EH (cell line): ENCODE data around the gene GNG13.
"Not testable (repeated sequence)": the region's sequence is repeated elsewhere in the genome, so short reads cannot be mapped to it uniquely, and the experiment has no call there.

ENCODE experiments used
- DNase-seq: peaks from one replicate; pipeline ENCODE4 v3.0.0-alpha.2; 2015; ENCODE audit warnings: low read depth

Gene GNG13

GRCh38 chr16:760545-761343, 39.8 kb downstream of the GNG13 start, which contains the start of gene MSLN:
TSS of gene MSLN (plus strand) at chr16:760734. CDS start at chr16:762681, 1,947 bp downstream.
- DNase-seq = peak; percentile 51

- no peak for DNase-seq
These were observed 40.5 kb downstream of the GNG13 start for GRCh38 chr16:760065-760464.

- no peak for DNase-seq
These were observed 41.2 kb downstream of the GNG13 start for GRCh38 chr16:759110-759910.

GRCh38 chr16:756428-756827, 44.1 kb downstream of the GNG13 start:
- no peak for DNase-seq

- DNase-seq = no peak
These were observed 45.9 kb downstream of the GNG13 start for GRCh38 chr16:754656-755055.

GRCh38 chr16:754121-754607, 46.4 kb downstream of the GNG13 start:
- not testable (repeated sequence) for DNase-seq

- DNase-seq = no peak
These were observed 48.6 kb downstream of the GNG13 start for GRCh38 chr16:752007-752312.

GRCh38 chr16:751152-752006, 49.2 kb downstream of the GNG13 start:
- no peak for DNase-seq

GRCh38 chr16:750485-750884, 50.0 kb downstream of the GNG13 start:
- DNase-seq = no peak

- DNase-seq = peak; percentile 88
These were observed 51.5 kb downstream of the GNG13 start for GRCh38 chr16:749010-749409.
